Brain microvascular endothelial cell (primary cell): ENCODE measurements around the gene TDRD5.
A peak's percentile ranks its signal among the peaks of the same experiment; 100 is the strongest.
"Not testable (repeated sequence)": the region's sequence is repeated elsewhere in the genome, so short reads cannot be mapped to it uniquely, and the experiment has no call there.

ENCODE experiments used
- DNase-seq: peaks from one replicate; pipeline ENCODE4 v3.0.0-alpha.2; 2020
- H3K27ac ChIP-seq: fragments of 250-450 bp; sonication (Bioruptor Pico); 2 replicates; pipeline ENCODE4 v1.5.1; 2020; ENCODE audit warnings: mild to moderate bottlenecking, moderate library complexity
- H3K27me3 ChIP-seq: fragments of 250-450 bp; sonication (Bioruptor Pico); replicated peaks from 2 replicates; pipeline ENCODE4 v1.5.1; 2020; ENCODE audit warnings: mild to moderate bottlenecking
- H3K36me3 ChIP-seq: fragments of 250-450 bp; sonication (Bioruptor Pico); replicated peaks from 2 replicates; pipeline ENCODE4 v1.5.1; 2020; ENCODE audit warnings: mild to moderate bottlenecking
- H3K4me3 ChIP-seq: 2 replicates; pipeline ENCODE4 v1.5.1; 2011; ENCODE audit warnings: low read depth, mild to moderate bottlenecking, control low read depth, low read length, moderate library complexity
- CTCF ChIP-seq: IDR thresholded peaks from 2 replicates; pipeline ENCODE4 v1.5.1; 2011; ENCODE audit warnings: low read depth, mild to moderate bottlenecking, moderate library complexity, low read length, control low read depth, inconsistent platforms; ENCODE audit errors: missing control alignments
- in situ Hi-C: cut with HindIII; loops from 2 replicates; pipeline ENCODE4 v1.10.0; 2017; ENCODE audit warnings: low sequenced_read_pairs, low pct_ligation_motif_present

TDRD5 gene

GRCh38 chr1:179663810-179664209 is 72.2 kb downstream of the TDRD5 start:
- Histone ChIP-seq H3K4me3 (no peak overlapping the region), H3K36me3 (no peaks in the 10 kb centered on the region), H3K27me3 (no peaks in the 10 kb centered on the region), H3K27ac (no peak overlapping the region)
- no peak for DNase-seq
- in situ Hi-C loops: no loop called here
- TF ChIP-seq CTCF: no peak

- H3K27ac ChIP-seq: no peak overlapping the region
- DNase-seq: no peak
- no peak for TF ChIP-seq CTCF
- in situ Hi-C loops: no loop called here
- no peak overlapping the region for H3K4me3 ChIP-seq
- no peaks in the 10 kb centered on the region for H3K36me3 ChIP-seq
- no peaks in the 10 kb centered on the region for H3K27me3 ChIP-seq
Measured at GRCh38 chr1:179677882-179678281, 86.2 kb downstream of the TDRD5 start.

GRCh38 chr1:179694530-179694929 is 102.9 kb downstream of the TDRD5 start:
- H3K36me3 ChIP-seq, H3K4me3 ChIP-seq, H3K27ac ChIP-seq, in situ Hi-C loops, H3K27me3 ChIP-seq, DNase-seq: not testable (repeated sequence)

GRCh38 chr1:179702946-179703539 is 111.4 kb downstream of the TDRD5 start:
- H3K27me3 ChIP-seq: peaks cover 2% of the 10 kb centered on the region
- H3K27ac ChIP-seq: no peak overlapping the region
- no peak for DNase-seq
- in situ Hi-C loops: no loop called here
- TF ChIP-seq CTCF: no peak
- no peaks in the 10 kb centered on the region for H3K36me3 ChIP-seq
- no peak overlapping the region for H3K4me3 ChIP-seq

- no peak overlapping the region for H3K27ac ChIP-seq
- H3K4me3 ChIP-seq: no peak overlapping the region
- TF ChIP-seq CTCF: peak; percentile 78
- H3K36me3 ChIP-seq: no peaks in the 10 kb centered on the region
- peak; percentile 37 for DNase-seq
- peaks cover 2% of the 10 kb centered on the region for H3K27me3 ChIP-seq
- in situ Hi-C loops: no loop called here
Measured at GRCh38 chr1:179706339-179706941, 114.8 kb downstream of the TDRD5 start.

- in situ Hi-C loops: no loop called here
- no peak for TF ChIP-seq CTCF
- H3K27ac ChIP-seq: no peak overlapping the region
- H3K4me3 ChIP-seq: no peak overlapping the region
- peaks cover 2% of the 10 kb centered on the region for H3K27me3 ChIP-seq
- no peak for DNase-seq
- no peaks in the 10 kb centered on the region for H3K36me3 ChIP-seq
Measured at GRCh38 chr1:179707406-179707805, 115.8 kb downstream of the TDRD5 start.
